Left colon (tissue), 2 donors: ENCODE data around the gene RPS10. TPM values are rescaled to one million over a fixed set of nuclear protein-coding genes. Genes with fewer than 3 reads are reported as not detected.
"Not testable (repeated sequence)": the region's sequence is repeated elsewhere in the genome, so short reads cannot be mapped to it uniquely, and the experiment has no call there.

ENCODE experiments used
- ATAC-seq: fragments of 200-7000 bp; cut with Tn5 transposase; one replicate; pipeline ENCODE4 v1.9.1; 2020; ENCODE audit warnings: mild to moderate bottlenecking, moderate library complexity
- DNase-seq, 2 donors: peaks; one replicate each; pipeline ENCODE4 v3.0.0-alpha.2; 2020
- intact Hi-C, 2 donors: fragments of 100-400 bp; cut with DNase I in 1 of 2; cut with micrococcal nuclease in 1 of 2; formaldehyde crosslinking; loops; one replicate each; pipeline versions ENCODE4 v1.11.2 to v1.14.0; 2022; cut with DNase I, micrococcal nuclease
- total RNA-seq, 2 donors: library from RNA; stranded (reverse); fragmentation: NEBNext Ultra II Directional; extraction: Animal tissue kit (Norgen Biotek cat#: 25700); gene quantifications; one replicate each; pipeline ENCODE4 v1.2.1, GENCODE V29; 2021
- donor health status: DM: no; HTN: no; CAD: no.
- donor health status: DM: yes; HTN: yes; CAD: no.

The RPS10 gene
- total RNA-seq, 2 donors from 2014 or later: 904 to 935 TPM

DNA sequence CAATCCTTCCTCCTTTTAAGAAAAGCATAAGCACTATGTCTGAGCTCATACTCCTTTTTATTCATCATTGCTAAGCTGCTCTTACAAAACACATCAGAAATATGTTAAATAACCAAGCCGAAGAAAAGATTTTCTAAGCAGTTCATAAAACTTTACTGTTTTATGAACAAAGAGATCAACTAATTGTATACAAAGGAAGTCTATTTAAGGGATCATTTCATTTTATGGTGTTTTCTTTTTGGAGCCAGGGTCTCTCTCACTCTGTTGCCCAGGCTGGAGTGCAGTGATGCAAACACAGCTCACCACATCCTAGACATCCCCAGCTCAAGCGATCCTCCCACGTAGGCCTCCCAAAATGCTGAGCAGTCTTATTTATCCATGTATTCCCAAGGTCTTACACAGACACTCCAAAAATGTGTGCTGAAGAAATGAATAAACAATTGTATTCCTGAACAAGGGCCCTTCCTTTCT is 42.7 kb downstream of the RPS10 start:
- no peak for ATAC-seq
- no peak for DNase-seq
- intact Hi-C loops: no loop called here

DNA sequence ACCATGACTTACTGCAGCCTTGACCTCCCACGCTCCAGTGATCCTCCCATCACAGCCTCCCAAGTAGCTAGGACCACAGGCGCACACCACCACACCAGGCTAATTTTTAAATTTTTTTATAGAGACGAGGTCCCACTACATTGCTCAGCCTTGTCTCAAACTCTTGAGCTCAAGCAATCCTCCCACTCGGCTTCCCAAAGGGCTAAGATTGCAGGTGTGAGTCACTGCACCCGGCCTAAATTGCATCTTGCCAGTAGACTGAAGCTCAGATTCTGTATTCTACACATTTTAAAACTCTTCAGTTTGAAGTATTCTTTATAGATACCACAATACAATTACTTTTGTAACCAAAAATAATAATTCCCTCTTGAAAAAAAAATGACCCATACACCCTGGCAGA is 44.8 kb downstream of the RPS10 start:
- ATAC-seq (no peak), DNase-seq (no peak)
- intact Hi-C loops: no loop called here

DNA sequence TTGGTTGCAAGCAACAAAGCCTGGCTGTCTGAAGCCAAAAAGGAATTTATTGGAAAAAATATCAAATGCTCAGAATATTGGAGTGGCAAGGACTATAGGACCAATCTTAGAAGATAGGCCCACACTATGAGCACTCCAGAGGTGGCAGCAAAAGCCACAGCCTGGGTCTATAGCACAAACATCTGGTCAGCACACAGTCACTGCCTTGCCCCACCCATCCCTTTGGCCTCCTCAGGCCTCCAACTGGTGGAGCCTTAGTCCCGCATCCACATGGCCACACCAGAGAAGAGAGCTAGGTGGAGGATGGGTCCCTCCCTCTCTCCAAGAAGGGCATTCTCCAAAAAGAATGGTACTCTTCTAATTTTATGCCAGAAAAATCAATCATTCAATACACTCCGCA is 47.4 kb downstream of the RPS10 start:
- intact Hi-C loops: no loop called here
- DNase-seq: no peak
- ATAC-seq: no peak

DNA sequence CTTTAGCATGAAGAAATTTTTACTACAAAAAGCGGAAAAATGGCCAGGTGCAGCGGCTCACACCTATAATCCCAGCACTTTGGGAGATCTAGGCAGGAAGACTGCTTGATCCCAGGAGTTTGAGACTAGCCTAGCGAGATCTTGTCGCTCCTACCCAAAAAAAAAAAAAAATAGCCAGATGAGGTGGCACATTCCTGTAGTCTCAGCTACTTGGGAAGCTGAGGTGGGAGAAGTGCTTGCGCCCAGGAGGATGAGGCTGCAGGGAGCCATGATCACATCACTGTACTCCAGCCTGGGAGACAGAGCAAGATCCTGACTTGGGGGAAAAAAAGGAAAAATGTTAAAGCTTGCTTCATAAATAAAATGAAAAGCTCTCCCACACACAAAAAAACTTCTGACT is 47.9 kb downstream of the RPS10 start:
- ATAC-seq: no peak
- intact Hi-C loops: no loop called here
- no peak for DNase-seq

DNA sequence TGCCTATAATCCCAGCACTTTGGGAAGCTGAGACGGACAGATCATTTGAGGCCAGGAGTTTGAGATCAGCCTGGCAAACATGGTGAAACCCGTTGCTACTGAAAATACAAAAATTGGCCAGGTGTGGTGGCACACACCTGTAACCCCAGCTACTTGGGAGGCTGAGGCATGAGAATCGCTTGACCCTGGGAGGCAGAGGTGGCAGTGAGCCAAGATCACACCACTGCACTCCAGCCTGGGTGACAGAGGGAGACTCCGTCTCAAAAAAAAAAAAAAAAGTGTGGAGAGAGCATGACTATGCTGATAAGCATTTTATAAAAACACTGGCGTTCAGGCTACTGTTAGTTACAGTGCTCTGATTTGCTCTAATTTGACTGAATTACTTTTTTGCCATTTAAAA is 48.3 kb downstream of the RPS10 start:
- intact Hi-C loops, DNase-seq, ATAC-seq: not testable (repeated sequence)

DNA sequence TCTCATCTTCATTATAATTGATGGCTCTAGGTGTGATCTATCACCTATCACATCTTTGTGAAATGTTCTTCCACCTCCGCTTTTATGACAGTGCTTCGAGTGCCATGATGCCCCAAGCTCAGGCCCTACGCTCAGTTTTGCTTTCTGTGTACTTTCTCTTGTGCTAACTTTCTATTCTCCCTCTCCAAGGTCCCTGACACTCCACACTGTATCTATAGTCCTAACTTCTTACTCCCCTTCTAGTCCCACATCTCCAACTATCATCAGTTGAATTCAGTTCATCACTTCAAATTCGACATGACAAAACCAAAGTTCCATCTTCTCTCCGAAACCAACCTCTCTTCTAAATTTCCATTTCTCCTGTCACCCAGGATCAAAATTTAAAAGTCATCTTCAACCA is 50.0 kb downstream of the RPS10 start:
- intact Hi-C loops: no loop called here
- no peak for DNase-seq
- ATAC-seq: no peak

DNA sequence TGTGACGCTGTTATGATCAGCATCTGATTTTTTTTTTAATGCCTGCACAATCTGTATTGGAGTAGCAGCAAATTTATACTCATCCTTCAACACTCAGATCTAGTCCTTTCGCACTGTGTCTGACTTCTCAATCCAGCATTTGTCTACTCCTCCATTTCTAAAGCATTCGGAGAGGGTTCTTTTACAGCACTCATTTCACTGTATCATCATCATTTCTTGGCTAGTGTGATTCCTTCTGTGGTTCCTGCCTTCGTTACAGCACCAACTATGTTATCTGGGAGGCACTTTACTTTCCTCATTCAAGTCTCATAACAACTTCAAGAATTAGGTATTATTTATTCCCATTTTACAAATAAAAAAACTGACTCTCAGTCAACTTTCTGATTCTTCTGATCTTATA is 51.4 kb downstream of the RPS10 start:
- ATAC-seq: no peak
- no peak for DNase-seq
- intact Hi-C loops: no loop called here

DNA sequence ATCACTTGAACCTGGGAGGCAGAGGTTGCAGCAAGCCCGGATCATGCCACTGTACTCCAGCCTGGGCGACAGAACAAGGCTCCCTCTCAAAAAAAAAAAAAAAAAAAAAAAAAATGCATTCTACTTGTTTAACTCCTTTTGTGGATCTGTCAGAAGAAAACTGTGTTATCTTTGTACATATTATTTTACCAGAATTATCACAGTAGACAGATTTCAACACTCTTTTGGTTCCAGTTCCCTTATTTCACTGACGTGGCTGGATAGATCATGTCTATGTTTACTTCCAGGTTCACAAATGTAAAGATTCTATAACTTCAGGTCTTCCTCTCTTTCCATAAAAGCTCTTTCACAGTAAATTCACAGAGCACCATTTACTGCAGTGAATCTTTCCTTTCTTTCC is 51.8 kb downstream of the RPS10 start:
- intact Hi-C loops: no loop called here
- no peak for DNase-seq
- no peak for ATAC-seq

DNA sequence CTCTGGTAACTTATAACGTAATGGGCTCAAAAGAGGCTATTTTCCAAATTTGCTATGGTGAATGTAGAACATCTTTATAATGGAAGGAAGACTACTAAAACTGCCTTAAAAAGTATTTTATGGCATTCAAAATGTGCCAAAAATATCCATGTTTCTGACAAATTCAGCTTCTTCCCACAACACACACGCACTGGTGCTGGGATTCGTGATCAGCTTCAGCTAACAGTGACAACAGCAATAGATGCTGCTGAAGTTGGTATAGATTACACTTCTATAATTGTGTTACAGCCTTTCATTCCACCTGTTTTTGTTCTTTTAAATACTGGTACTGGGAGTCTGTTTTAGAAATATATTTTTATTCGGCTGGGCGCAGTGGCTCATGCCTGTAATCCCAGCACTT is 52.4 kb downstream of the RPS10 start:
- intact Hi-C loops: no loop called here
- ATAC-seq: no peak

DNA sequence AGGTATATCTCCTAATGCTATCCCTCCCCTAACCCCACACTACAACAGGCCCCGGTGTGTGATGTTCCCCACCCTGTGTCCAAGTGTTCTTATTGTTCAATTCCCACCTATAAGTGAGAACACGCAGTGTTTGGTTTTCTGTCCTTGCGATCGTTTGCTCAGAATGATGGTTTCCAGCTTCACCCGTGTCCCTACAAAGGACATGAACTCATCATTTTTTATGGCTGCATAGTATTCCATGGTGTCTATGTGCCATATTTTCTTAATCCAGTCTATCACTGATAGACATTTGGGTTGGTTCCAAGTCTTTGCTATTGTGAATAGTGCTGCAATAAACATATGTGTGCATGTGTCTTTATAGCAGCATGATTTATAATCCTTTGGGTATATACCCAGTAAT is 54.0 kb downstream of the RPS10 start:
- ATAC-seq, DNase-seq, intact Hi-C loops: not testable (repeated sequence)

More for the DNA sequence above, 52.4 kb downstream of the RPS10 start:
- no peak for DNase-seq

DNA sequence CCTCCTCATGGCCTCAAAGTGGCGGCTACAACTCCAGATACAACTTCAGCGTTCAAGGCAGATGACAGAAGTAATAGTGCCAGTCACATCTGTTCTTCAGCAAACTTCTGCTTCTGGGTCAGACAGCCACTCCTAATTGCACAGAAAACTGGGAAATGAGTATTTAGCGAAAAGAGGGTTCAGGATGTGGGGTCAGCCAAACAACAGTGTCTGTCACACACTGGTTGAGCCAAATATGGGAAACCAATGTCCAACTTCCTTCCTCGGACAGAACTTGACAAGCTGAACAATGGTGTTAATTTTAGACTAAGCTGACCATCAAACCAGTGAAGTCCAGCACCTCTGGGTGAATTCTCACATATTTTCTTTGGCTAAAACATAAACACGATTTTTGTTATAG is 55.5 kb downstream of the RPS10 start:
- intact Hi-C loops: no loop called here
- ATAC-seq (no peak), DNase-seq (no peak)

DNA sequence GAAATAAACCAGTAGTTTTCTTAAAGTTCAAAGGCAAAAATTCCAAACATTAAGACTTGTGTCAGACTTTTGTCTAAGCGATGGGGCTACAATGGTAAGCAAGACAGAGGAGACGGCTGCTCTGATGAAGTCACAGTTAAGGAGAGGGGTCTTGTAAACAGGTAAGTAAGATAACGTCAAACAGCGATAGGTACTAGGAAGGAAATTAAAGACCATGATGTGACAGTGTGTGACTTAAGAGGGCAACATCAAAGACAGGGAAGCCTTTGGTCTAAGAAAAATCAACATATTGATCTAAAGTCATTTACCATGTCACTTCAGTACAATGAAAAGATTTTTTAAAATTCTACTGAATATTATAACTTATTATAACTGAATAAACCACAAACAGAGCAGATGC is 56.5 kb downstream of the RPS10 start:
- DNase-seq: no peak
- no peak for ATAC-seq

More for the DNA sequence above, 56.5 kb downstream of the RPS10 start:
- intact Hi-C loops: no loop called here

Other genes starting within 250 kb of the RPS10 start
- gene HMGA1, start 189.2 kb downstream of the RPS10 start, total RNA-seq: 100 to 1,000 TPM; 116 to 152 TPM
- gene SMIM29, start 177.1 kb downstream of the RPS10 start, total RNA-seq: 10 to 100 TPM in 1 of 2 donors, 1 to 10 TPM in 1; 8.2 to 11.5 TPM
- gene NUDT3, start 33.4 kb downstream of the RPS10 start, total RNA-seq: 10 to 100 TPM; 19.5 to 21.9 TPM
- gene PACSIN1, start 40.0 kb upstream of the RPS10 start, total RNA-seq: under 1 TPM in 1 of 2 donors, not detected in 1; 0.34 TPM
- gene SPDEF, start 130.3 kb upstream of the RPS10 start, total RNA-seq: 10 to 100 TPM; 59.4 to 73.5 TPM